HT-29 (cell line): ENCODE data around the gene LRRC18. TPM values are rescaled to one million over a fixed set of nuclear protein-coding genes. Genes with fewer than 3 reads are reported as not detected.
A peak's percentile ranks its signal among the peaks of the same experiment; 100 is the strongest.

Experiments
- DNase-seq: peaks from one replicate; pipeline ENCODE4 v3.0.0-alpha.2; 2015; ENCODE audit warnings: low spot score
- total RNA-seq: library from RNA; depleted of rRNA; stranded (reverse); fragments of >200 nt; shearing (Covaris generic); gene quantifications from 2 replicates; pipeline ENCODE4 v1.2.3, GENCODE V29; 2014; rRNA removed

The LRRC18 gene
- not detected in 2 replicates for total RNA-seq

DNA sequence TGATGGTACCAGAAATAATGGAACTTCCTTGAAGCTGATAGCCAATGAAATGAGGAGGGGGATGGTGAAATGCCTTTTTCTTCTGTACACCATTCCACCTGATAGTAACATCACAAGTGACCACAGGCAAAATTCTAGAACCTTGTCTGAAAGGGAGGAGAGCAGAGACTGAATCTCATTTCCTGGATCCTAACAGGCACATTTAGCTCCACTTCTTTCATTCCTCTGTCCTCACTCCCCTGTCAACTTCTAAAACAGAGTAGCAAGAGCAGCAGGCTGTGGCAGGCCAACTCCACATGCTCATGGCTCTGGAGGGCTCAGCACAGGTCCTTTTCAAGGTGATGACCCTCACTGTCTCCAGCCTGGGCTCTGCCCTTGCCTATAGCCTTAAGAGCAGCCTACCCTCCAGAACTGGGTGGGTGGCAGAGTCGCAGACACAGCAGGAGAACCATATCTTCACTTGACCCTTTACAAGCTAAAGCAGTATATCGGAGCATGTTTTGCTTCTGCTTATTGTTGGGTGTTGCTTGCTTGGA is at the start of gene LRRC18:
TSS of gene LRRC18 (minus strand) at position 51 of the 536 bp plus-strand sequence. CDS start 25,685 bp downstream, outside the sequence.
- no peak for DNase-seq

DNA sequence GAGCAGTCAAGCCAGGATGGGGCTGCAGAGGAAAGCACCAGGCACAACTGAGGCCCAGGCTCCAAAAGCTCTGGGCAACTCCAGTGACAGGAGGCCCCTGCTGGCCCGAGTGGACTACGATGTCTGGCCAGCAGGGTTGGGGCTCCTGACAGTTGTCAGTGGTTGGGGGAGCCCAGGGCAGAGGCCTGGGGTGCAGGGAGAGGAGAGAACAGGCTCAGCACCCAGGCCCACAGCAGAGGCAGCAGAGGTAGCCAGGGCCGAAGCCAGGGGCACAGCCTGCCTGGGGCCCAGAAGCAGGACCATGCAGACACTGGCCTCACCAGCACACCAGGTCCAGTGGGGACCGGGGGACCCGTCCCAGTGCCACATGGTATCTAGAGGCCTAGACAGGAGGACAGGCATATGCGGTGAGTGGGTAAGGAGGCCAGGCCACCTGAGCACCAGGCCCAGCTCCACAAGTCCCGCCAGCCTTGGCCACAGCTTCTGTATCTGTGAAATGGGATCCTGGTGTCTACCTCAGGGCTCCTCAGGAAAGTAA is 46.0 kb upstream of the LRRC18 start:
- no peak for DNase-seq

DNA sequence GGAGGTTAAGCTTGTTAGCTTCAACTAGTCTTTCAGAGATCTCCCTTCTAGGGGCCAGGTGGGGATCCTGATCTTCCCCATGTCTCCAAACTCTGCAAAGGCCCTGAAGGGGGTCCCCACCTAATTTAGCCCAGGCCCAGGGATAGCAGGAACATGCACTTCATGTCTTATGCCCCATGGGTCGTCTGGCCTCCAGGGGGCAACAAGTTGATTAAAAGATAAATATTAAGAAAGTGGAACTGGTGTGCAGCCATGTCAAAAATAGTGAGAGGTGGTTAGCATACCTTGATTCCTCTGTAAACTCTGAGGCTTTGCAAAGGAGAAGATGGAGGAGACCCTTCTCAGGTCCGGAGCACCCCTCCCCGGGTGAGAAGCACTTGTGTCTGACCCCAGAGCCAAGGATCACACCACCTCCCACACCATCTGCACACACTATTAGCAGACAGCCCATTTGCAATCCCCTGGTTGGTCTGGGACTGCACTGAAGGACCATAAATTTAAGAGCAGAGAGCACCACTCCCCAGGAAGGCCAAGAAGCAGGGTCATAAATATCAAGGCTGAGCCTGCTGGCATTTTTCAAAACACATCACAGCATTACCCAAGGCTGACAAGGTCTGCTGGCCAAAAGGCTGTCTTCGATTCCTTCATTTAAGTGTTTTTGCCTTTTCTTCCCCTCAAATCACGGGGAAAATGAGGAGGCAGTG is 44.2 kb upstream of the LRRC18 start:
- DNase-seq: no peak

DNA sequence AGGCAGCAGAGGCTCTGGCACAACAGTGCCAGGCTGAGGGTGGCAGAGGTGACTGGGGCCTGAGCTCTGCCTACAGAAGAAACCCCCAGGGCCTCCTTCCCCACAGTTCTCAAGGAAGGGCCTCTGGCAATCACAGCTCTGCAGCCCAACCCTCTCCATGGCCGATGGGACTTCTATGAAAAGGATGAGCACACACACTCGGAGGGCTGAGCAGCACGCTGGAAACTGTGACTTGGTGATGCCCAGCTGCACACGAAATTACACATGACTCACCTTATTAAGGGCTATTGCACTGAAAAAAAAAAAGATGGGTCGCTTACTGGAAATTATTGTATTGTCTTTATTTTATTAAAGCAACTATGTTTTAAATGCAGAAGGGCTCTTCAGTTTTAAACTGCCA is 42.9 kb upstream of the LRRC18 start:
- DNase-seq: no peak

DNA sequence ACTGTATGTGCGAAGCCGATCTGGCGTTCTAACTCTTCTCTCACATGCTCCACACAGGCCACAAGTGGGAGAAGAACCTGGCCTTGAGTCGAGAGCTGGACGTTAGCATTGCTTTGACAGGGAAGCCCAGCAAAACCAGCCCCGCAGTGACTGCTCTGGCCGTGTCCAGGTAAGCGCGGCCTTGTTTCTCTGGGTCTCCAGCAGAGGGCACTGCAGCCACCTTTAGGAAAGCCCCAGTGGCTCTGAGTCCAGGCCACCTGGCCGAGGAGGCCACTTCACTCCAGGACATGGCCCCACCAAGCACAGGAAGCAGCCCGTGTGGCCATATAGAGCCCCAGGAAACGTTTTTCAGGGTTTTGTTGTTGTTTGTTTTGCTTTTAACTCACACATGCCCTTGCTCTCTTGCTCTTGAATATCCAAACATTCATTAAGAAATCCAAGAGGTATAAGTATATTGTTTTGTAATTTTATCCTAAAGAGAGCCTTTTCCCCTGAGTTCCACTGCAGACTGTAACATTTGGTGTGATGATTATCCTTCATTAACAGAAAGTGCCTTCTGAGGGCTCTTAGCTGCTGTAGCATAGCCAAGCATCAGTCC is 41.8 kb upstream of the LRRC18 start:
- peak; percentile 85 for DNase-seq

DNA sequence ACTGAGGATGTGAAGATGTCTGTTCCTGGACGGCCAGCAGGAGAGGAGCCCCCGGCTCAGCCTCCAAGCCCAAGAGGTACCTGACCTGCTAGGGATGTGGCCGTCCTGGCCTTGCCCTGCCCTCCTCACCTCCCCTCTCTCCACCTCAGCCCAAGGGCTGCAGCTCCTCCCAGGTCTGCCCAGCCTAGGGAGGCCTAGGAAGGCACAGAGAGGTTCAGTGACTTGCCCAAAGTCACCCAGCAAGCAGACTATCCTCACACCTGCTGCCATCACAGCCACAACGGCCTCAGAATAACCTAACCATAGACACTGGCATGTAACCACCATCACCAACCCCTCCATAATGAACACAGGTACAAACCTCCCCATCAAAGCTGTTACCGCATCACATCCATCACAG is 38.7 kb upstream of the LRRC18 start:
- no peak for DNase-seq

DNA sequence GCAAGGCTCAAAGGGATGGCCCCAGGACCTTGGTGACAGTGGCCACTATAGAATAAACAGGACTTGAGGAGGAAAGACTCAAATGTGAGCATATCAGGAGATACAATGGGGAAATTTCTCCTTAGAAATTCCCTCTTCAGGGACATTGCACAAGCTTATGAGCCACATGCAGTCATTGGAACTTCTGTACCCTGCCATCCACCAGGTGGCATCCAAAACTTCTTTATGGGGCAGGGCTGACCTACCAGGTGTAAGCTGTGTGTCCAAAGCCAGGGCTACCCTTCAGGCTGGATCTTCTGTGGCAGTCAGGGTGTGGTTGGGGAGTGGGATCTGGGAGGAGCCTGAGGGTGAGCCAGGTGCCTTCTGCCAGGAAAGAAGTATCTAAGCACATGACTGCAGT is 36.6 kb upstream of the LRRC18 start:
- DNase-seq: peak; percentile 43

DNA sequence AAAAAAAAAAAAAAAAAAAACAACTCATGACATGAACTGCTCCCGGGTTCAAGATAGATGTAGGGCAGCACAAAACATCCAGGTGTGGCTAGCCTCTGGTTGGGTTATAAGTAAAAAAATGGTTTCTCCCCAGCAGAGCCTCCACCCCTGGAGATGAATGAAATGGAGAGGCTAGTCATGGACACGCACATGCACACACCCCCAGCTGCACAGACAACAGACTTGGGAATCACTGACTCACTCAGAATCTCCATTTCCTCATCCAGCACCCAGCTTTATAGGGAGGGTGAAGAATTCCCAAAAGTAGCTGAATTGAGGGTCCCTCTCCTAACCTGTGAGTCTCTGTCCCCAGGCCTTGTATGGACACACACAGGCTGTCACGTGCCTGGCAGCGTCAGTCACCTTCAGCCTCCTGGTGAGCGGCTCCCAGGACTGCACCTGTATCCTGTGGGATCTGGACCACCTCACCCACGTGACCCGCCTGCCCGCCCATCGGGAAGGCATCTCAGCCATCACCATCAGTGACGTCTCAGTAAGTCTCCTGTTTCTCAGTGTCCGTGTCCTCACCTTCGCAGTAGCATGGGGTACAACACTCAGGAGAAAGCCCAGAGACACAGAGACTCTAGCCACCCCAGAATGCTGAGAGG is 35.0 kb upstream of the LRRC18 start:
- no peak for DNase-seq

DNA sequence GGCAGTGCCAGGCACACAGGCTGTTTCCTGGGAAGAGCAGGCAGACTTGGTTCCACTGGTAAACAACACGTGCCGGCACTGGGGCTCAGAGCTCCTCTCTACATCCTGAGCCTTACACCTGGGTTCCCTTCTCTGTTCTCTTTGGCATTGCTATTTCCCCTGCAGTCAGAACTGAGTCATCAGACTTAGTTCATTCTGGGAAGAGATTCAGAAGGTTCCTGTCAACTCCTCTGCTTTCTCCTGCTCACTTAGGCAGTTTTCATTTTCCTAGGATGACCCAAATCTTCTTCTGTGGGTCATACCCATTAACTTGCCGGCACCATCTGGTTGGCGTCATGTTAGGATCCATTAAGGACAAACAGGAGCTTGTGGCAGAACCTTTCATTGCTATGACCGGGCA is 33.4 kb upstream of the LRRC18 start:
- DNase-seq: no peak

DNA sequence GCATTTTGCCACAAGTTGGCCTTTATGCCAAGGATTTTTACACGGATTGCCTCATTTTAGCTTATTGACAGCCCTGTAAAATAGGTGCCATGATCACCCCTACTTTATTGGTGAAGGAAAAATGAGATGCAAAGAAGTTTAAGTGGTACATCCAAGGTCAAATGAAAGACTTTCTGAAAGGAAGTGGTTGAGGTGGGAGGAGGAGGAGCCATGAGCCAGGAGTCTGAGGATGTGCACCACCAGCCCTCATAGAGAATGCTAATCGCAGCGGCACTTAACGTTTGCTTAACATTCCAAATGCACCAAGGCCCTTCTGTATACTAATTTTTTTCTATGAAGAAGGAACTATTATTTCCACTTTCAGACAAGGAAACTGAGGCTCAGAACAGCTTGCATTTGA is 31.0 kb upstream of the LRRC18 start:
- no peak for DNase-seq

DNA sequence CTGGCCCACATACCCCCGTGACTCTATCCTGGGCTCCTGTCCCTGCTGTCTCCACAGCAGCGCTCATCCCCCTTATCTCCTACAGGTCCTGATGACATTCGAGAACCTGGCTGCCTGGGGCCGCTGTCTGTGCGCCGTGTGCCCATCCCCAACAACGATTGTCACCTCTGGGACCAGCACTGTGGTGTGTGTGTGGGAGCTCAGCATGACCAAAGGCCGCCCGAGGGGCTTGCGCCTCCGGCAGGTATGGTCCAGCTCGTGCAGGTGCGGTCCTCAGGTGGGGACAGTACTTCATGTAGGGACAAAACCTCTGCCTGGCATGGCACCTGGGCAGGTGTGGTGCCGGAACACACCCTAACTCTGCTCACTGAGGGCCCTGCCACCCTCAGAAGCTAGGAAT is 30.4 kb upstream of the LRRC18 start:
- DNase-seq: no peak

DNA sequence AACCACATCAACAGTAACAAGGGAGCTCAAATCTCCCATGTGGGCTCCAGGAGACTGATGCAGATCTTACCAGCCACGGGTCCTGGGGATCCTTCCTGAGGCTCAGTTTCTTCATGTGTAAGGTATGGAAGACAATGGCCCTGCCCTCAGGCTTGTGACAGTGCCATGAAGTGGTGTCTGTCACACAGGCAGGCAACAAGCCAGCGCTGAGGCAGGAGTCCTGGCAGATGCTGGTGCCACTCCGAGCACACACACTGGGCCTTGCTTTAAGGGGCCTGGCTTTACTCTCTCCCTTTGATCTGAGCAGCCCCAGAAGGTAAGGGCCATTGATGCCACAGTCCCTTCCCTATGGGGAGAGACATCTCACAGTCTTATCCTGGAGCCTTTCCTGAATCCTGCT is 28.4 kb upstream of the LRRC18 start:
- DNase-seq: no peak

DNA sequence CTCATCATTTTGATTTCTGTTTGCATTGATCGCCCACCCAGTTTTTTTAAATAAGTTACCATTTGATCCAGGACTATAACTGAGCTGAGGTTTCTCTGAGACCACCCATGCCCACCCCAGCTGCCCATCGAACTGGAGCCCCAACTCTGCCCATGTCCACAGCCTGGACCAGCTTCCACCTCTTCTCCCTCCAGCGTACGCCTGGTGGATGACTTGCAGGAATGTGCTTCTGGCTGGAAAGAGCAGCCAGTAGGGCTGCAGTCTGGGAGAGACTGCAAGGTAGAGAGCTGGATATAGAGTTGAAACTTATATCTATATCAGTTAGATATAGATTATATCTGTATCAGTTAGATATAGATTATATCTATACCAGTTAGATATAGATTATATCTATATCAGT is 25.8 kb upstream of the LRRC18 start:
- no peak for DNase-seq

DNA sequence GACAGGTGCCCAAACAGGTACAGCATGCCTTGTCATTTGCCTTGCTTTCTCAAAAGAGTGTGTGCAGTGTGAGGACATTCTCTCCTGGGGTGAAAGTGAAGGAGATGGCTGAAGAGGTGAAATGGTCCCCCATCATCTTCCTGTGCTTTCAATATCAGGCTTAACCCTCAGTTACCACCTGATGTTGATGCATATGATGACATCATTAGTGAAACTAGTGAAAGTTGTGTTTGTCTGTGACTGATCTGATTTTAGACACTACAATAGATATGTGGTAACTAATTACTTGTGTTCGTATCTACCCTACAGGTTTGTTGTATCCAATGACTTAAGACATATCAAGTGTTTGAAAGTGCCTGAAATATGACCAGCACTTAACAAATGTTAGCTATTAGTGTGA is 24.4 kb upstream of the LRRC18 start:
- DNase-seq: no peak

DNA sequence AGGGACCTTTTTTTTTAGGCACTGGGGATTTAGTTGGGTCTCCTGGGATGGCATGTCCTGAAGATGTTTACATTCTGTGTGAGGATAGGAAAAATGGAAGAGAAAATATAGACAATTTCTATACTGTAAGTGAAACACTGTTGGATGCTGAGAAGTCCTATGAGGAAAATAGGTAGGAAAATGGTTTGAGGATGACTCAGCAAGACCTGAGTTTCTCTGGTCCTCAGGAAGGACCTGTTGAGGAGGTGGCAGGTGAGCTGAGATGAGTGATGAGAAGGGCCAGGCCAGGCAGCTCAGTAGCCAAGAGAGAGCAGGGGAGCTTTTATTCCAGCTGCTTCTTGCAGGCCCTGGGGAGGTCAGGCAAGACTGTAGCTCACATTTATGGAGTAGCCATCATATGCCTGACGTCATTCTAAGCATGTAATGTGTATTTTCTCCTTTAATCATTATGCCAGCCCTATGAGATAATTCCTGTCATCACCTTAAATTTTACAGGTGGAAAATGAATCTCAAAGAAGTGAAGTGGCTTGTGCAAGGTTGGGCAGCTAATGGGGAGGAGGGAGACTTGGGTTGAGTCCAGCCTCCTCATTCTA is 19.1 kb upstream of the LRRC18 start:
- no peak for DNase-seq

DNA sequence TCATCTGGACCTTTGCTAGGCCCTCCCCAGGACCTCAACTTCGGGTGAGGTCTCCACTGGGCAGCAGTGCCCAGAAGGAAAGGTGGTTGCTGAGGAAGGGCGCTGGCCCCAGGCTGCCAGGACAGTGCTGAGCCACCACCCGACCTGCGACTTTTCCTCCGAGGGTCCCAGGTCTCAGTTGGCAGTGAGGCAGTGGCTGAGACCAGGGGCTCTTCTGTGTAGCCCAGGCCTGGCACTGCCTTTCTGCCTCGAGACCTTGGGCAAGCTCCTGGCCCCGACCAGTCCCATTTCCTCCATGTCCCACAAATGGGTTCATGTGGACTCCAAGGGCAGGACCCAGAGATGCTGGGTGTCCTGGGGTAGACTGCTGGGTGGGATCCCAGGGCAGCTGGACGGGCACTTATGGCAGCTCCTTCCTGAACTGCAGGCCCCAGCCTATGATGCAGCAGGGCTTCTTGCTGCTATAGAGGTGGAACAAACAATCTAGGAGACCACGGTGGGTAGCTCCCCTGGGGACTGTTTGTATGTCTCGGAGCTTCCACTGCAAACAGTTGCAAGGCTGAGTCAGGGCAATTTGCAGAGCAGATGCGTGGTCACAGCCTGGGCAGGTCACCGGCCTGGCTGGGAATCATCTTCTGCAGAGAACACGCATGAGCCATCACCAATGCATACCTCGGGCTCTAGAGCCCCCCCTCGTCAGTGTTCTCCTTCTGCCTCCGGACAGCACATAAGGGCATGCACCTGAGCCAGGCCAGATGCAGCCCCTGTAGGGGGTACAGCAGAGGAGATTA is 17.9 kb upstream of the LRRC18 start:
- no peak for DNase-seq

DNA sequence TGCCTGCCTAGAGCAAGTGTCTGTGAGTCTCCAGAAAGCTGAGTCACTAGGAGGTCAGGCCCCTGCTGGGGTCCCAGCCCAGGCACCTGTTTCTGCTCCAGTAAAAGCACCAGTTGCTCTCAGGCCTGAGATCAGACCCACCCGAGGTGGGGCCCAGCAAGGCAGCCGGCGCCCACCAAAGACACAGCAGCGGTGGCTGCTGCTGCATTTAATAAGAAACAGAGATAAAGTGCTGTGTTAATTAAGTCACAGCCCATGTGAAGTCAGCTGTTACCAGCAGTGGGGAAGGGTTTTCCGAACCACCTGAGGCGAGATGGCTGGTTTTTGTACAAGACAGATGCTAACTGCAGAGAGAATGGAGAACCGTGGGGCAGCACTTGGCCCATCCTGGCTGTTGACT is 12.1 kb upstream of the LRRC18 start:
- DNase-seq: no peak

DNA sequence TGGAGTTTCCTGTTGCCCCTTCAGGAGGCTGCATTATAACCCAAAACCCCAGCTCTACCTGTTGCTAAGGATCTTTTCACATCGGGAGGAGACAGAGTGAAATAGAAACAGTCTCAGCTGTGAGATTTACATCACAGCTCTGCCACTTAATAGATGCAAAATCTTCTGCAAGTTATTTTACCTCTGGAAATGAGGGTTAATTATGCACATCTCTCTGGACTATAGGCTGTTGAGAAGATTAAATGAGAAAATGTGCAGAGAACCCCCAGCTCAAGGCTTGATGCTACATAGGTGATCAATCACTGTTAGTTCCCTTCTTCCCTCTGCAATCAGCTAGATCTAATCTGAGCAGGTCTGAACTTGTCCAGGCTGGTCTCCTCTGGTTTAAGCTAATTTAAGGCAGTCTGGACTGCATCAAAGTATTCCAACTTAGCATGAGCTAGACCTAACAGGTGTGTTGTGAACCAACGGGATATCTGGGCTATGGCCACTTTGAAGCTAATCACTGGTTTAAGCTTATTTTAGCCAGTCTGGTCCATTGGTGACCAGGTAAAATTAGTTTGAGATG is 8.9 kb upstream of the LRRC18 start:
- DNase-seq: no peak

DNA sequence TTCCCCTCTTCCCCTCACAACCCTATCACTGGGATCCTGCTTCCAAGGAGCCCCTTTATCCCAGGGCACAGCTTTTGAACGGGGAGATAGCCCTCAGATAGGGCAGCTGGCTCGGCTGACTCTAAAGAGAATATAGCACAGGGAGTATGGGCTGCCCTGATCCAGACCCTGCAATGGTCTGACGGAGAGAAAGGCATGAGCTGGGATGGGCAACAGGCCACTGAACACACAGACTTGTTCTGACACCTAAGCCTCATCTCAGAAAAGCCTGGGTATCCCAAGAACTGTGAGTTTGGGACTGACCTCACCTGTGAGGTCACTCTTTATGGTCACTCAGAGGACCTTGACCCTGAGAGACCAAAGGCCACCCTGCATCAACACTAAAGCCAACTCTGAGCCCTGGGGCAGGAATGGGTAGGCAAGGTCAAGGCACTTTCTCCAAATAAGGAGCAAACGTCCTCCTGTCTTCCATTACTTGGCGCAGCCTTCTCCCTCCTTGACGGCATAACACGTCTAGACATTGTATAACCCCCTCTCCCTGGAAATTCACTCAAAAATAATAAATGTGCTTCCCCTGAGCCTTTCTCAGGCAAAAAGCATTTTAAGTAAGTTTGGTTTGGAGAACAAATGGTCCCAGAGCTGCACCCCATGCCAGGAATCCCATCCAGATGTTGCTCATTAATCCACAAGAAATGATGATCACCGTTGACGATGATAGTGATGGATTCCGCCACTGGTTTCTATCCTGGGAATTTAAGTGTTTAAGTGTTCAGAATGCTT is 8.2 kb upstream of the LRRC18 start:
- DNase-seq: no peak

DNA sequence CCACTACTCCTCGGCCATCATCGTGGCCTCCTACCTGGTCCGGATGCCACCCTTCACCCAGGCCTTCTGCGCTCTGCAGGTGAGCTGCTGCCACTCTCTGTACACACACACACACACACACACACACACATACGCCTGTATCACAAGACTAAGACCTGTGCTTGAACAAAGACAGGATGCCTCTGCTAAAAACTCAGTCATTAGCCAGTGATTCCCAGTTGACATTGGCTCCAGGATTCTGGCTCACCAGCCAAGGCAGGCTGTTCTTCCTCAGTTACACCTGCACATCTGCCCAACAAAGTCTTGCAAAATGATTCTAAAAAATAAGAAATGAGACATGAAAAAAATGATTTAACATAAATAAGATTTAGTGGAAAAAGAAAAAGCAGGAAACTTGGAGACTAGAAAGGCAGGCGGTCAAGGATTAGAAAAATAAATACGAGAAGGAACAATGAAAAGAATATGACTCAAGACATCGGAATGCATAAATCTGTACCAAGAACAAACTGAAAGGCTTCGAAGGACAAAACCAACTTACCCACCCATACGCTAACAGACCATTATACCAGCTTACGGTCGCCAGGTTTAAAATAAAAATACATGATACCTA is 7.4 kb upstream of the LRRC18 start:
- peak; percentile 59 for DNase-seq
